HPDE6-E6E7 (cell line): ENCODE measurements around the gene AQP2.
"Not testable (repeated sequence)": the region's sequence is repeated elsewhere in the genome, so short reads cannot be mapped to it uniquely, and the experiment has no call there.

Source experiments
- DNase-seq: peaks from one replicate; pipeline ENCODE4 v3.0.0; 2011; ENCODE audit warnings: missing footprints; ENCODE audit errors: extremely low spot score

The AQP2 gene

GRCh38 chr12:49987625-49988303 is 37.2 kb downstream of the AQP2 start:
- no peak for DNase-seq

- not testable (repeated sequence) for DNase-seq
Measured at GRCh38 chr12:49989400-49989799, 38.9 kb downstream of the AQP2 start.

GRCh38 chr12:49990273-49990672 is 39.7 kb downstream of the AQP2 start:
- no peak for DNase-seq

GRCh38 chr12:49998453-49998852 is 47.9 kb downstream of the AQP2 start:
- no peak for DNase-seq

GRCh38 chr12:50003595-50003994 is 53.1 kb downstream of the AQP2 start:
- DNase-seq = no peak

- no peak for DNase-seq
Measured at GRCh38 chr12:50004696-50005095, 54.2 kb downstream of the AQP2 start.

- no peak for DNase-seq
Measured at GRCh38 chr12:50005175-50005574, 54.6 kb downstream of the AQP2 start.

GRCh38 chr12:50006280-50006679 is 55.7 kb downstream of the AQP2 start:
- no peak for DNase-seq

- no peak for DNase-seq
Measured at GRCh38 chr12:50006754-50007442, 56.4 kb downstream of the AQP2 start.
